LNCaP clone FGC (cell line): Measurements from ENCODE around the gene ZNF296.

Source experiments
- DNase-seq: peaks from one replicate; pipeline ENCODE4 v3.0.0-alpha.2; 2011; ENCODE audit warnings: low read depth
- H3K4me3 ChIP-seq: 2 replicates; pipeline ENCODE4 v1.5.1; 2011; ENCODE audit warnings: mild to moderate bottlenecking, low read depth, low read length, control low read depth
- CTCF ChIP-seq: IDR thresholded peaks from 2 replicates; pipeline ENCODE4 v1.5.1; 2012; ENCODE audit warnings: mild to moderate bottlenecking; ENCODE audit not compliant: control insufficient read depth, insufficient read depth; ENCODE audit errors: extremely low read depth

ZNF296 gene

GRCh38 chr19:45069056-45069455 is 7.2 kb downstream of the ZNF296 start:
- DNase-seq, result no peak
- no peak overlapping the region for H3K4me3 ChIP-seq
- TF ChIP-seq CTCF, result no peak

- H3K4me3 ChIP-seq, result no peak overlapping the region
- DNase-seq, result no peak
- no peak for TF ChIP-seq CTCF
These were observed 8.2 kb downstream of the ZNF296 start for GRCh38 chr19:45068041-45068440.

- no peak for DNase-seq
These were observed 9.2 kb downstream of the ZNF296 start for GRCh38 chr19:45066921-45067661.

GRCh38 chr19:45063851-45064801 is 12.2 kb downstream of the ZNF296 start:
- no peak for TF ChIP-seq CTCF
- no peak overlapping the region for H3K4me3 ChIP-seq
- DNase-seq, result no peak

More at GRCh38 chr19:45066921-45067661, 9.2 kb downstream of the ZNF296 start:
- TF ChIP-seq CTCF, result no peak
- H3K4me3 ChIP-seq, result no peak overlapping the region

GRCh38 chr19:45061965-45062364 is 14.3 kb downstream of the ZNF296 start:
- no peak for TF ChIP-seq CTCF
- no peak overlapping the region for H3K4me3 ChIP-seq
- no peak for DNase-seq

- DNase-seq, result no peak
- TF ChIP-seq CTCF, result peak; percentile 61
- H3K4me3 ChIP-seq, result no peak overlapping the region
These were observed 16.9 kb downstream of the ZNF296 start for GRCh38 chr19:45059258-45059965.
